Fibroblast of peridontal ligament (primary cell): ENCODE results near the gene DPT.

ENCODE experiments used
- DNase-seq: peaks from one replicate; pipeline ENCODE4 v3.0.0-alpha.2; 2010; ENCODE audit errors: extremely low read depth

DPT gene

GRCh38 chr1:168735974-168736373, 7.0 kb upstream of the DPT start:
- no peak for DNase-seq

DNA sequence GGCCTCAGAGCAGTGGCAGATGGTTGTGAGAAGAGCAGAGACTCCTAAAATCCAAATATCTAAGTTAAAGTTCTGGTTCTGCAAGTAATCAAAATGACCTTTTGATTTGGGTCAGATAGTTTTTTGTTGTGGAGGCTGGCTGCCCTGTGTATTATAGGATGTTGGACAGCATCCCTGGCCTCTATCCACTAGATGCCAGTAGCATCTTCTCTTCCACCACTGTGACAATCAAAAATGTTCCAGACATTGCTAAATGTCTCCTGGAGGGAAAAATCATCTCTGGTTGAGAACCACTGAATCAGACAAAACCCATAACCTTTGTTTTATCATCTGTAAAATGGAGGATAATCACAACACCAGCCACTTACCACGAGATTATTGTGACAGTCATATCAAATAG, 5.9 kb upstream of the DPT start:
- no peak for DNase-seq

GRCh38 chr1:168734271-168734670, 5.3 kb upstream of the DPT start:
- no peak for DNase-seq

DNA sequence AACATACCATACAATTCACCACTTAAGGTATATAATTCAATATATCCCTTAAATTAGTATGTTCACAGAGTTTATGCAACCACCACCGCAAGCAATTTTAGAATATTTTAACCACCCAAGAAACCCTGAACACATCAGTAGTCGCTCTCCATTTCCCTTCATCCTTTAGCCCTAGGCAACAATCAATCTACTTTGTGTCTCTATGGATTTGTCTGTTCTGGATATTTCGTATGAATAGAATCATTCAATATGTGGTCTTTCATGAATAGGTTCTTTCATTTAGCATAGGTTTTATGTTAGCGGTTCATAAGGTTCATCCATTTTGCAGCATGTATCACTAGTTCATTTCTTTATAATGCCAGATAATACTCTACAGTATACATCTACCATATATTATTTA, 4.2 kb upstream of the DPT start:
- no peak for DNase-seq

- no peak for DNase-seq
Measured at GRCh38 chr1:168732736-168733135, 3.7 kb upstream of the DPT start.

GRCh38 chr1:168731244-168731953, 2.4 kb upstream of the DPT start:
- no peak for DNase-seq

GRCh38 chr1:168729405-168729802, 398 bp upstream of the DPT start:
- DNase-seq = no peak

GRCh38 chr1:168726719-168727118, 2.3 kb downstream of the DPT start:
- DNase-seq = no peak

DNA sequence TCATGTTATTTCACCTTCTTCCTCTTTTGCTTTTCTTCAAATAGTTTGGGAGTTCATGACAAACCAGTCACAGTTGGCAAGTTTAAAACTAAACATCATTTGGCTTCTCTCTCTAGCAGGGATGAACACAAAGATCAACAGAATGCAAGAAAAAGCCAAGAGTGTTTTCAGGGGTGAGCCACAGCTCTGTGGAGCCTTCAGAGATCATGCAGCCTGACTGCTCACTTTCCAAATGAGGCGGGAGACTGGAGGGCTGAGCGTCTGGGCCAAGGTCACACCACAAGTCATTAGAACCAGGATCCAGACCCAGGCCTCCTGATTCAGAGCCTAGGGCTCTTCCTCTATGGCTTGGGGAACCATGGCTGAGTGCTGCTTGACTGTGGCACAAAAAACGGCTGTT, 2.7 kb downstream of the DPT start:
- no peak for DNase-seq

DNA sequence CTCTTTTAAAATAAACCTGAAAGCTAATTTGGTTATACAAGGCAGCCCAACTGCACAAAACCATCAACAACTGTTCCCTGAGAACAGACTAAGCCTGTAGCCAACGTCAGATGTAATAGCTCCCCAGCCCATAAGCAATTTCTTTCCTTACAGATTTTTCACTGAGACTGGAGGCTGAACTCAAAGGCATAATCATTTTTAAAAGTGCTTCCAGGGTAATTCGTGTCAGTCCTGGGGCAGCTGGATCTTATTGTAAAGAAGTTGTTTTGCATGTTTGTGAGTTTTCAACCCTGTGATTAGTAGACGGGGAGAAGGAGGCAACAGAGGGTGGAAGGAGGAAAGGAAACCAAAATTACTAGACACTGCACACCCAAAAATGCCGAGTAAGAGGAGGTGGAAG, 3.2 kb downstream of the DPT start:
- DNase-seq = no peak

DNA sequence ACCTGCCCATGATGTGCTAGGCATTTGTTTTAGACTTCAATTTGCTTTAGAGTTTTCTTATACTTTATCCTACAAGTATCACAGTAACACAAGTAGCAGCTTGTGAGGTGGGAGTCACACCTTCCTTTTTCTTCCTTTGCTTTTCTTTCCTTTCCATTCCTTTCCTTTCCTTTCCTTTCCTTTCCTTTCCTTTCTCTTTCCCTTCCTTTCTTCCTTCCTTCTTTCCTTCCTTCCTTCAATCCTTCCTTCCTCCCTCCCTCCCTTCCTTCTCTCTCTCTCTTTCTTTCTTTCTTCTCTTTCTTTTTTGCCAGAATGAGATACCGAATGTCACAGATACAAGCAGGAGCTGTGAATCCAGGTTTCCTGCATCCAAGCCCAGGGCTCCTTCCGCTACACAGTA, 3.9 kb downstream of the DPT start:
- no peak for DNase-seq

DNA sequence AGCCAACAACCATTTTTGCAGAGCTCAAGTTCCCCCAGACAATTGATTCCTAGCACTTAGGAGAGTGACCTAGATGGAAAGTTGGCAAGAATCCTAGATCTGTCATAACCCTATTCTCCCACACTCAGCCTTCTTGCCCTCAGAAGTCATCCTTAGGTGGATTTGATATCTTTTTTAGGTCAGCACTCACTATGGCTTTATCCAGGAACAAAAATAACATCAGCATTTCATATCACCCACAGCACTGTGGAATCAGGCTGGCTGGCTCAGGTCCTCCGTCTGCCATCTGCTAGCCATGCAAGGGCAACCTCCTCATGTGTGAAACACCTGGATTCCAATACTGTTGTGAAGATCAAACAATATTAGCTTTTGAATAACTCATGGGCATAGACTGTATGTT, 6.0 kb downstream of the DPT start:
- no peak for DNase-seq

- DNase-seq = no peak
Measured at GRCh38 chr1:168720839-168721238, 8.2 kb downstream of the DPT start.

DNA sequence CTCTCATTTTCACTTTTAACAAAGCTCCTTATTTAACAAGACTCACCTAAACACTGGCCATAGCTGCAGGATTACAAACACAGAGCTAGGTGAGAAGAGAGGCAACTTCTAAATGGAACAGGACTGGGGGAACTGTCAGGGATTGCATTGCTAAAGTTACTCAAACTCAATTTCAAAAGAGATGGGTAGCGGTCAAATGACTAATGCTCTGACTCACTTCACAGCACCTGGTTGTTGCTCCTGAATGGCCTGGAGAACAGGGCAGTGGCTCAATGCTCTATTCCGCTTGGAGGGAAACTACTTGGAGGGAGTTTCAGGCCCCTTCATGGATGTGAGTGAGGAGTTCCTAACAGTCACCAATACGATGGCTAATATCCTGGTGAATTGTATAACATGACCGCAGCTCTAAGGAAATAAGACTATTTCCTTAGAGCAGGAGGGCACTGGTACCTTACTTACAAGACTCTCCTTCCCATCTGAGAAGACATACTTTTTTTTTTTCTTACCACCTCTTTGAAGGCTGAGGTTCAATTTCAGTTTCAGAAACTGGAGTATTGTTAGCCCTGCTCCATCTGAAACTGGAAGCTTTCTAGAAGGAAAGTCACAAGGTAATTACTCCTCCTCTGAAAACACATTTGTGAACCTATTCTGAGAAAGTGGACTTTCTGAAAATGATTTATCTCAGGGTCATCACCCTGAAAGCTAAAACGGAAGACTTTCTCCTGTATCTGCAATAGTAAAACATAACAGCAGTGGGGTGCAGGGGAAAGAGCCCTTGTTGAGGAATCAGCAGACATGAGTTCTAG, 9.5 kb downstream of the DPT start:
- DNase-seq = no peak

DNA sequence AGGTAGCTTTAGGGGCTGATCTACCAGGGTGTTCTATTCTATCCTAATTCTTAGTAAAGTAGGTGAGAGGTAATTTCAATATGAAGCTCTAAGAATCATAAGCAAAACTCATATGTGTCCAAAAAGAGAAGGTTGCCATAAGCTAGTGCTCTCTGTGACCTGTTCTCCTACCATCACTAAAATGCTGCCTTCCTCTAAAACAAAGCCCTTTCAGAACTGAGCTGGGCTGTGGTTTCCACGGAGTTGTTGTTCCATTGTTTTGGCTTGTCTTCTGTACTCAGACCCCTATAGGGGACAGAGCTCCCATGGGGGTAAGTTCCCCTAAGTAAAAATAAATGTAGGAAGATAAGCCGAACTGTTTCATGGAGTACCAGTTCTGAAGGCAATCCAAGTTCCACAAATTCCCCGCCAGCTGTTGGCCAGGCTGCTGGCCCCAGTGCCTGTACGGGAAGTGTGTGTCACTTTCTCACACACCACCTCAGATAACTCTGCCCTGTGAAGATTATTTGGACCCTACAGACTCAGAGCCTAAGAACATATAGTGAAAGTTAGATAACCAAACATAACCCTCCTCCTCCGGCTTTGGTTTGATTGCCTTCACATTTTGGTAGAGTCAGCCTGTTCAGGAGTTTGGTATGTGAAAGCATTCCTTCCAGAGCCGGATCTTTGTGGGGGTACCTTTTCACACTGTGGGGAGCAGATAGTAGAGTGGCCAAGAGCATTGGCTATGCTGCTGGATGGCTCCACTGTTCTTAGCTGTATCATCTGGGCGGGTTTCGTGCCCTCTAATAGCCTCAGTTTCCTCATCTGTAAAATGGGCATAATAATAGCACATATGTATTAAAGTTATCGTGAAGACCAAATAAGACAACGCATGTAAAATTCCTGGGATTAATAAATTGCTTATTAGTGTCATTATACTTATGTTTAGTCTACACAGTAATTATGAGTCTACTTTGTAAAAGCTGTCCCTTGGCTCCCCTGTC, 10.8 kb downstream of the DPT start:
- DNase-seq = no peak

- DNase-seq = no peak
Measured at GRCh38 chr1:168714012-168714411, 15.0 kb downstream of the DPT start.

GRCh38 chr1:168709405-168710363, 19.3 kb downstream of the DPT start:
- DNase-seq = no peak

DNA sequence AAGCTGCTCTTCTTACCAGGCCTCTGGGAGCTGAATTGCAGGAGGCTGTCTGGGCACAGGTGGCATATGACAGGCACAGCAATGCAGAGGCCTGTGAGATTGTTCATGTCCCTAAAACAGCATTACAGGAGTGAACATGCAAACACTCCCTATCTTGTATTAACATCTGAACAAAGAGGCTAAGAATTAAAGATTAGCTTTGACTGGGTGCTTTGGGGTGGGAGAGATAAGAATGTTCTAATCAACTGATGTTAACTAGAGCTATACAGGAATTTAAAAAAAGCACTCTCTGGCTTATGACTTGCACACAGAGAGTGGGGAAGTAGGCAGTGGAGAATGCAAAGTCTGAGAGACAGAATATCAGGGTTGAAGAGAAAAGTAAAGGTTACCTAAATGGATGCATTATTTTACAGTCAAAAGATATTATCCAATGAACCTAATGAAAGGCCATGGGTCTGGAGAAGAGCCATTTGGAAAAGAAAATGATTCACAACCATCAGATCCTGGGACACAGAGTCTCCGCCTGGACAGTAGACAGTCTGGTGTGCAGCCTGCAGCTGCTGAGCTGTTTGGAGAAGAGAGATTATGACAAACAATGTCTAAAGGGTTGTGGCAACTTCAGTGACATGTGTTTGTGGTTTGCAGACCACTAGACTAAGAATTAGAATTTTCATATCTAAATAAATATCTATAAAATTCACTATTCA, 20.2 kb downstream of the DPT start:
- no peak for DNase-seq

DNA sequence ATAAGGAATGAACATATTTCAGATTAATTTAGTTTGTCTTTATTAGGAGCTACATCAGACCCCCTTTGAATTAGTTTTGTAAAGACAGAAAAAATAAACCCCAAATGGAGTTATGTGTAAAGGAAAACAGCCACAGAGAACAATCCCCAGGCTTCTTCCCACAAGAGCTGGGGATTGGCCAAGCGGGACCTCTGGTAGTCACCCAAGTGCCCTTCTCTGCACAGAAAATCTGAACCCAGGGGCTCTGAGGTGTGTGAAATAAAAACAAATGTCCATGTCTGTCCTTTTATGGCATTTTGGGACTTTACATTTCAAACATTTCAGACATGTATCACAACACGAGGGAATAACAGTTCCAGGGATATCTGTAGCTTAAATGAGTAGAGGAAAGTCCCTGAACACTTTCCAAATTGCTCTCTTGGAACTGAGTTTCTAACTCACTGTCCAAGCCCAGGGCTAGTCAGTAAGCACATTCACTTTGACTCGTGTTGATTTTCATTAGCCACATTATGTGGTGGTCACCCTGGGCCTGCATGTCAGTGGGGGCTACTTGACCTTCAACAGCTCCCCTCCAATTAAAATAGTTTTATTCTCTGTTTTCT, 22.5 kb downstream of the DPT start:
- no peak for DNase-seq
